ENCODE results near the gene GNB1.

The GNB1 gene

DNA sequence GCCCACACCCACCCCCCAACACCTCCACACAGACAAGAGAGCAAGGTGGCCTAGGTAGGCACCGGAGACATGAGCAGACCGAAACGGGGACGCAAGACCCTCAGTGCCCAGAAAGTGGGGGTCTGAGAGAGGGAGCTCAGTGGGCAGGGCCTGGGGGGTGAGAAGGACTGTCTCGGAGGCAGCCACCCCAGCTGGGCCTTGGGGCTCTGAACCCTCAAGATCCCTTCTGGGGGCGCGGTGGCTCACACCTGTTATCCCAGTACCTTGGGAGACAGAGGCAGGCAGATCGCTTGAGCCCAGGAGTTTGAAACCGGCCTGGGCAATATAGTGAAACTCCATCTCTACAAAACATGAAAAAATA lies 9.1 kb upstream of the GNB1 start:
- Histone ChIP-seq H3K4me2 (ENCODE audit: low read depth, low read length, poor library complexity, severe bottlenecking) (no peak overlapping the region), H3K9me3 (ENCODE audit: insufficient read depth, low read length) (no peaks in the 10 kb centered on the region)

GRCh38 chr1:1899266-1899966 lies 8.5 kb upstream of the GNB1 start:
- Histone ChIP-seq H3K79me2 (ENCODE audit: insufficient read depth, low read length) (no peaks in the 10 kb centered on the region), H3K36me3 (ENCODE audit: low read length) (no peaks in the 10 kb centered on the region), H3F3A (ENCODE audit: insufficient read depth) (no peaks in the 10 kb centered on the region), H3K27me3 (ENCODE audit: low read length) (no peaks in the 10 kb centered on the region), H3K27ac (ENCODE audit: low read depth, low read length) (no peak overlapping the region), H3K4me3 (ENCODE audit: insufficient read depth, low read length, poor library complexity, severe bottlenecking) (no peak overlapping the region), H2AFZ (ENCODE audit: low read depth, low read length, severe bottlenecking) (no peak overlapping the region), H3K9me3 (ENCODE audit: insufficient read depth, low read length) (no peaks in the 10 kb centered on the region), H4K20me1 (ENCODE audit: low read depth, low read length) (no peaks in the 10 kb centered on the region), H3K9me2 (replicated peaks; ENCODE audit: insufficient read depth, low read length) (no peaks in the 10 kb centered on the region), H3K4me2 (ENCODE audit: low read depth, low read length, poor library complexity, severe bottlenecking) (no peak overlapping the region), H3K9ac (ENCODE audit: low read length) (peak overlapping the region; percentile 11; the same call in 1 of the 2 replicates)
- TF ChIP-seq CTCF (IDR thresholded peaks at IDR 0.05; ENCODE audit: insufficient read depth, low read length, poor library complexity, severe bottlenecking) (no peak), EZH2phosphoT487 (conservative IDR thresholded peaks at IDR 0.05; ENCODE audit: low read length) (no peak)

More for the DNA sequence above, 9.1 kb upstream of the GNB1 start:
- H4K20me1 ChIP-seq (ENCODE audit: low read depth, low read length), result no peaks in the 10 kb centered on the region
- no peak overlapping the region for H3K4me3 ChIP-seq (ENCODE audit: insufficient read depth, low read length, poor library complexity, severe bottlenecking)
- no peaks in the 10 kb centered on the region for H3K9me2 ChIP-seq (replicated peaks; ENCODE audit: insufficient read depth, low read length)
- no peaks in the 10 kb centered on the region for H3K79me2 ChIP-seq (ENCODE audit: insufficient read depth, low read length)
- no peaks in the 10 kb centered on the region for H3K36me3 ChIP-seq (ENCODE audit: low read length)
- no peak overlapping the region for H3K27ac ChIP-seq (ENCODE audit: low read depth, low read length)
- no peaks in the 10 kb centered on the region for H3K27me3 ChIP-seq (ENCODE audit: low read length)
- H3F3A ChIP-seq (ENCODE audit: insufficient read depth), result no peaks in the 10 kb centered on the region
- TF ChIP-seq EZH2phosphoT487 (conservative IDR thresholded peaks at IDR 0.05; ENCODE audit: low read length) (no peak), CTCF (IDR thresholded peaks at IDR 0.05; ENCODE audit: insufficient read depth, low read length, poor library complexity, severe bottlenecking) (no peak)
- H2AFZ ChIP-seq (ENCODE audit: low read depth, low read length, severe bottlenecking), result no peak overlapping the region
- H3K9ac ChIP-seq (ENCODE audit: low read length), result no peak overlapping the region

DNA sequence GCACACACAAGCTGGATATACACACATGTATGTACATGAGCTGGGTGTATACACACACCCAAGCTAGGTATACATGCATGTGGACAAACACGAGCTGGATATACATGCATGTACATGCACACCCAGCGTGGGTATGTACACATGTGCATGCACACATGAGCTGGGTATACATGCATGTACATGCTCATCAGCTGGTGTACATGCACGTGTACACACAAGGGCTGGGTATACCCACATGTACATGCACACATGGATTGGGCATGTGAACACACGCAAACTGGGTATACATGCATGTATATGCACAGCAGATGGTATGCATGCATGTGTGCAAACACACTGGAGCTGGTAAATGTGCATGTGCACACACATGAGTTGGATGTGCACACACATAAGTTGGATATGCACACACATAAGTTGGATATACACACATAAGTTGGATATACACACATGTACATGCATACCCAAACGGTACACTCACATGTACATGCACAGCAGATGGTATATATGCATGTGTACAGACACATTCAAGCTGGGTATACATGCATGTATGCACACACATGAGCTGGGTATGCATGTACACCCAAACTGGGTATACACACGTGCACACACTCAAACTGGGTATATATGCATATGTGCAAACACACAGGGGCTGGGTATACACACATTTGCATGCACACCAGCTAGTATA lies 7.5 kb upstream of the GNB1 start:
- Histone ChIP-seq H3K4me2 (ENCODE audit: low read depth, low read length, poor library complexity, severe bottlenecking) (no peak overlapping the region), H3K9me3 (ENCODE audit: insufficient read depth, low read length) (no peaks in the 10 kb centered on the region), H3F3A (ENCODE audit: insufficient read depth) (no peaks in the 10 kb centered on the region), H3K9ac (ENCODE audit: low read length) (no peak overlapping the region), H4K20me1 (ENCODE audit: low read depth, low read length) (no peaks in the 10 kb centered on the region), H3K36me3 (ENCODE audit: low read length) (no peaks in the 10 kb centered on the region), H2AFZ (ENCODE audit: low read depth, low read length, severe bottlenecking) (no peak overlapping the region), H3K27ac (ENCODE audit: low read depth, low read length) (no peak overlapping the region), H3K27me3 (ENCODE audit: low read length) (no peaks in the 10 kb centered on the region), H3K79me2 (ENCODE audit: insufficient read depth, low read length) (no peaks in the 10 kb centered on the region), H3K9me2 (replicated peaks; ENCODE audit: insufficient read depth, low read length) (no peaks in the 10 kb centered on the region), H3K4me3 (ENCODE audit: insufficient read depth, low read length, poor library complexity, severe bottlenecking) (no peak overlapping the region)
- TF ChIP-seq EZH2phosphoT487 (conservative IDR thresholded peaks at IDR 0.05; ENCODE audit: low read length) (no peak), CTCF (IDR thresholded peaks at IDR 0.05; ENCODE audit: insufficient read depth, low read length, poor library complexity, severe bottlenecking) (no peak)

All from SU-DHL-6 (cell line).